H1 (cell line): ENCODE data around the gene GINS3. TPM values are rescaled to one million over a fixed set of nuclear protein-coding genes. Genes with fewer than 3 reads are reported as not detected.

Experiments
- KDM5A ChIP-seq: fragments of 200-600 bp; IDR thresholded peaks from 2 replicates; pipeline ENCODE4 v1.7.1; 2012; ENCODE audit warnings: mild to moderate bottlenecking, low read length, inconsistent platforms, mixed read lengths
- NANOG ChIP-seq: IDR thresholded peaks from 2 replicates; pipeline ENCODE4 v1.6.1; 2011; ENCODE audit warnings: low read length, low read depth, mild to moderate bottlenecking, inconsistent platforms; ENCODE audit not compliant: insufficient read depth, poor library complexity, severe bottlenecking
- PHF8 ChIP-seq: fragments of 200-600 bp; sonication (generic); conservative IDR thresholded peaks from 2 replicates; pipeline ENCODE4 v1.7.1; 2012; ENCODE audit warnings: low read depth, mild to moderate bottlenecking, inconsistent platforms, low read length, moderate library complexity
- TAF1 ChIP-seq: IDR thresholded peaks from 2 replicates; pipeline ENCODE4 v1.6.1; 2011; ENCODE audit warnings: mild to moderate bottlenecking, low read depth, low read length
- TBP ChIP-seq: IDR thresholded peaks from 2 replicates; pipeline ENCODE4 v1.6.1; 2011; ENCODE audit warnings: low read depth, low read length, improper control_type of control experiment
- polyA plus RNA-seq, 7 experiments: library from polyadenylated mRNA; depleted of rRNA in 3 of 7; stranded (reverse) in 5 of 7; unstranded in 2 of 7; fragments of >200 nt in 5 of 7; fragments of 200-250 nt in 2 of 7; gene quantifications; 1 replicate in 5 of 7; 2 replicates in 1 of 7; 4 replicates in 1 of 7; pipeline versions ENCODE4 v1.2.1 to v1.2.3, GENCODE V29; 2011 to 2013; ENCODE audit warnings: missing spikeins in 2 of 7, mixed read lengths in 2 of 7
- total RNA-seq: library from RNA; stranded (reverse); fragmentation: NEBNext Ultra II Directional; extraction: Animal tissue kit (Norgen Biotek cat#: 25700); gene quantifications from 2 replicates; pipeline ENCODE4 v1.2.1, GENCODE V29; 2021
- TF ChIP-seq, protein P1 (sequence below): IDR thresholded peaks from 2 replicates; pipeline ENCODE4 v1.6.1; 2012; ENCODE audit warnings: low read length, inconsistent platforms
- TF ChIP-seq, protein P2 (sequence below), 3 experiments: IDR thresholded peaks; 1 replicate in 2 of 3; 2 replicates in 1 of 3; pipeline versions ENCODE4 v1.5.1 to v1.6.1; 2011; ENCODE audit warnings: low read length in 3 of 3, mild to moderate bottlenecking in 3 of 3, inconsistent platforms in 2 of 3, low read depth in 1 of 3, moderate library complexity in 1 of 3; ENCODE audit not compliant: insufficient read depth in 1 of 3; ENCODE audit errors: control extremely low read depth in 1 of 3

The GINS3 gene
- total and polyA plus RNA-seq, 2 of the 8 experiments (the other 6 are each of a cell fraction or from before 2014, with no cell fraction given): 12.9 to 15.4 TPM

- TF ChIP-seq, protein P1, sequence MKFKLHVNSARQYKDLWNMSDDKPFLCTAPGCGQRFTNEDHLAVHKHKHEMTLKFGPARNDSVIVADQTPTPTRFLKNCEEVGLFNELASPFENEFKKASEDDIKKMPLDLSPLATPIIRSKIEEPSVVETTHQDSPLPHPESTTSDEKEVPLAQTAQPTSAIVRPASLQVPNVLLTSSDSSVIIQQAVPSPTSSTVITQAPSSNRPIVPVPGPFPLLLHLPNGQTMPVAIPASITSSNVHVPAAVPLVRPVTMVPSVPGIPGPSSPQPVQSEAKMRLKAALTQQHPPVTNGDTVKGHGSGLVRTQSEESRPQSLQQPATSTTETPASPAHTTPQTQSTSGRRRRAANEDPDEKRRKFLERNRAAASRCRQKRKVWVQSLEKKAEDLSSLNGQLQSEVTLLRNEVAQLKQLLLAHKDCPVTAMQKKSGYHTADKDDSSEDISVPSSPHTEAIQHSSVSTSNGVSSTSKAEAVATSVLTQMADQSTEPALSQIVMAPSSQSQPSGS: no peak
- TF ChIP-seq TBP (no peak), KDM5A (no peak), TAF1 (no peak), PHF8 (no peak), NANOG (no peak)
- TF ChIP-seq, protein P2, sequence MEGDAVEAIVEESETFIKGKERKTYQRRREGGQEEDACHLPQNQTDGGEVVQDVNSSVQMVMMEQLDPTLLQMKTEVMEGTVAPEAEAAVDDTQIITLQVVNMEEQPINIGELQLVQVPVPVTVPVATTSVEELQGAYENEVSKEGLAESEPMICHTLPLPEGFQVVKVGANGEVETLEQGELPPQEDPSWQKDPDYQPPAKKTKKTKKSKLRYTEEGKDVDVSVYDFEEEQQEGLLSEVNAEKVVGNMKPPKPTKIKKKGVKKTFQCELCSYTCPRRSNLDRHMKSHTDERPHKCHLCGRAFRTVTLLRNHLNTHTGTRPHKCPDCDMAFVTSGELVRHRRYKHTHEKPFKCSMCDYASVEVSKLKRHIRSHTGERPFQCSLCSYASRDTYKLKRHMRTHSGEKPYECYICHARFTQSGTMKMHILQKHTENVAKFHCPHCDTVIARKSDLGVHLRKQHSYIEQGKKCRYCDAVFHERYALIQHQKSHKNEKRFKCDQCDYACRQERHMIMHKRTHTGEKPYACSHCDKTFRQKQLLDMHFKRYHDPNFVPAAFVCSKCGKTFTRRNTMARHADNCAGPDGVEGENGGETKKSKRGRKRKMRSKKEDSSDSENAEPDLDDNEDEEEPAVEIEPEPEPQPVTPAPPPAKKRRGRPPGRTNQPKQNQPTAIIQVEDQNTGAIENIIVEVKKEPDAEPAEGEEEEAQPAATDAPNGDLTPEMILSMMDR (IDR thresholded peaks at IDR 0.05; ENCODE audit: control extremely low read depth in 1 of 3, insufficient read depth in 1 of 3, low read depth in 1 of 3, low read length in 3 of 3): no peak
Observed at GRCh38 chr16:58421059-58421458, 28.8 kb downstream of the GINS3 start (continued).
